ENCODE measurements around the gene SAMD14. TPM values are rescaled to one million over a fixed set of nuclear protein-coding genes. Genes with fewer than 3 reads are reported as not detected.

The SAMD14 gene
- polyA plus RNA-seq, 2 of the 4 experiments (the other 2 are of a cell fraction) = 0.12 to 0.75 TPM

GRCh38 chr17:50127697-50128361 is 2.1 kb downstream of the SAMD14 start:
- ATAC-seq = no peak
- CTCF ChIA-PET = interaction anchor here (1.0 to 60.2 kb wide), 3 partner anchors 12 to 100 kb away, joined by 3 to 1356 read pairs (median 10); partner anchors contain the start of gene PDK2

GRCh38 chr17:50125420-50125997 is 4.5 kb downstream of the SAMD14 start:
- ATAC-seq (no peak), FAIRE-seq (no peak), DNase-seq (ENCODE audit: low read depth in 1 of 2, low spot score in 1 of 2) (no peak)
- Histone ChIP-seq H3K27ac (no peak overlapping the region), H3K4me3 (no peak overlapping the region), H3K9me3 (no peaks in the 10 kb centered on the region), H3K4me2 (no peak overlapping the region), H3K4me1 (peaks cover 22% of the 10 kb centered on the region)
- 82% methylated on average over 4 of the region's 4 CpGs for WGBS (ENCODE audit: missing lambda C conversion rate)
- TF ChIP-seq CTCF (IDR thresholded peaks at IDR 0.05) (no peak), HES2 (IDR thresholded peaks at IDR 0.05) (no peak), JUN (IDR thresholded peaks at IDR 0.05) (no peak), HDAC2 (IDR thresholded peaks at IDR 0.05) (no peak), ZSCAN20 (CRISPR knock-in tag; IDR thresholded peaks at IDR 0.05) (no peak), FOXS1 (CRISPR knock-in tag; IDR thresholded peaks at IDR 0.05) (no peak), RFX5 (IDR thresholded peaks at IDR 0.05) (no peak), MAFK (IDR thresholded peaks at IDR 0.05; ENCODE audit: partially characterized antibody) (no peak), RAD21 (conservative IDR thresholded peaks at IDR 0.05 in 1 of 2, IDR thresholded peaks at IDR 0.05 in 1 of 2) (no peak)
- ChIA-PET CTCF (interaction anchor here (0.7 to 60.2 kb wide), 10 partner anchors 11 to 71 kb away, joined by 3 to 1356 read pairs (median 6); partner anchors contain the start of genes PDK2 and PPP1R9B), POLR2A (no interaction called here)

More at GRCh38 chr17:50127697-50128361, 2.1 kb downstream of the SAMD14 start:
- no peak for TF ChIP-seq HDAC2 (IDR thresholded peaks at IDR 0.05)
- TF ChIP-seq ZC3H11A (IDR thresholded peaks at IDR 0.05) = no peak
- no peak for TF ChIP-seq FOXS1 (CRISPR knock-in tag; IDR thresholded peaks at IDR 0.05)
- no peak for TF ChIP-seq MYC (IDR thresholded peaks at IDR 0.05; ENCODE audit: borderline replicate concordance, low read length)
- TF ChIP-seq NPAS2 (CRISPR knock-in tag; IDR thresholded peaks at IDR 0.05; ENCODE audit: borderline replicate concordance) = no peak
- no peak for TF ChIP-seq ATOH8 (CRISPR knock-in tag; IDR thresholded peaks at IDR 0.05; ENCODE audit: low read depth)
- no peak for TF ChIP-seq USF2 (IDR thresholded peaks at IDR 0.05)
- no peak for TF ChIP-seq RCOR1 (IDR thresholded peaks at IDR 0.05; ENCODE audit: low read depth, low read length)
- no peak for TF ChIP-seq SMC3 (IDR thresholded peaks at IDR 0.05)
- no peak for TF ChIP-seq RNF2 (IDR thresholded peaks at IDR 0.05; ENCODE audit: borderline replicate concordance, low read depth)
- no peak for TF ChIP-seq SREBF2 (IDR thresholded peaks at IDR 0.05)
- TF ChIP-seq FOSB (CRISPR knock-in tag; IDR thresholded peaks at IDR 0.05) = no peak
- no peak for TF ChIP-seq E2F6 (IDR thresholded peaks at IDR 0.05; ENCODE audit: borderline replicate concordance, low read depth)
- no peak for TF ChIP-seq PBX3 (IDR thresholded peaks at IDR 0.05)
- no peak for TF ChIP-seq JUN (IDR thresholded peaks at IDR 0.05)
- TF ChIP-seq ELK1 (IDR thresholded peaks at IDR 0.05; ENCODE audit: low read depth, low read length) = no peak
- no peak for TF ChIP-seq RAD21 (conservative IDR thresholded peaks at IDR 0.05 in 1 of 2, IDR thresholded peaks at IDR 0.05 in 1 of 2)
- no peak for TF ChIP-seq HOXB5 (CRISPR knock-in tag; IDR thresholded peaks at IDR 0.05)
- TF ChIP-seq KDM1A (IDR thresholded peaks at IDR 0.05; ENCODE audit: low read depth) = no peak
- POLR2A ChIA-PET = no interaction called here
- Histone ChIP-seq H3K9me3 (no peaks in the 10 kb centered on the region), H3K4me3 (no peak overlapping the region), H3K4me1 (peaks cover 31% of the 10 kb centered on the region), H3K27ac (no peak overlapping the region), H3K4me2 (no peak overlapping the region)
- no peak for FAIRE-seq
- WGBS (ENCODE audit: missing lambda C conversion rate) = 77% methylated on average over 6 of the region's 6 CpGs
- no peak for DNase-seq (ENCODE audit: low read depth in 1 of 2, low spot score in 1 of 2)

Measured in A549 (cell line).